PFSK-1 (cell line): ENCODE measurements around the gene AUTS2.

Experiments
- POLR2AphosphoS5 ChIP-seq: IDR thresholded peaks from 2 replicates; pipeline ENCODE4 v1.6.1; 2012; ENCODE audit warnings: low read depth, mild to moderate bottlenecking, control low read depth, low read length, moderate library complexity
- SIN3A ChIP-seq: IDR thresholded peaks from 2 replicates; pipeline ENCODE4 v1.6.1; 2012; ENCODE audit warnings: mild to moderate bottlenecking, low read length, moderate library complexity, borderline replicate concordance; ENCODE audit not compliant: insufficient read depth
- TAF1 ChIP-seq: IDR thresholded peaks from 2 replicates; pipeline ENCODE4 v1.6.1; 2012; ENCODE audit warnings: low read length, control low read depth, borderline replicate concordance; ENCODE audit not compliant: insufficient read depth
- TF ChIP-seq, protein P1 (sequence below), 2 experiments: IDR thresholded peaks; 2 replicates each; pipeline versions ENCODE4 v1.6.1 to v1.8.0; 2011 to 2012; ENCODE audit warnings: low read depth in 2 of 2, low read length in 2 of 2, control low read depth in 1 of 2, inconsistent platforms in 1 of 2, mild to moderate bottlenecking in 1 of 2, moderate library complexity in 1 of 2; ENCODE audit not compliant: insufficient read depth in 1 of 2

DNA sequence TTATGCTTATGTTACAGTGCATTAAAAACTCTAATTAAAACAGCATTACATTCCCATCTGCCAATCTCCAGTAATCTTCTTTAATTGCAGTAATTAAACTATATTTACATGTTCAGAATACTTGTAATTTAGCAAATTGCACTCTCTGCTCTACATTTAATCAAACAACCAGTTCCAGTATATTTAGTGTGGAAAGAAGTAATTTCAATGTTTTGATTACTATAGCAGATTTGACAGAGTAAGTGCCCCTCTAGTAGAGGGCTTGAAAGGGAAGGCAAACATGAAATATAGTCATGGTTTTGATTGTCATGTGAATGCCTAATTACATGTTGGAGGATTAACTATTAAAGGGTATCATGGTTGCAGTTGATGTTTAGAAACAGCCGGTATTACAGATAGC is 739.7 kb downstream of the AUTS2 start:
- TF ChIP-seq POLR2AphosphoS5, result no peak
- TF ChIP-seq, protein P1, sequence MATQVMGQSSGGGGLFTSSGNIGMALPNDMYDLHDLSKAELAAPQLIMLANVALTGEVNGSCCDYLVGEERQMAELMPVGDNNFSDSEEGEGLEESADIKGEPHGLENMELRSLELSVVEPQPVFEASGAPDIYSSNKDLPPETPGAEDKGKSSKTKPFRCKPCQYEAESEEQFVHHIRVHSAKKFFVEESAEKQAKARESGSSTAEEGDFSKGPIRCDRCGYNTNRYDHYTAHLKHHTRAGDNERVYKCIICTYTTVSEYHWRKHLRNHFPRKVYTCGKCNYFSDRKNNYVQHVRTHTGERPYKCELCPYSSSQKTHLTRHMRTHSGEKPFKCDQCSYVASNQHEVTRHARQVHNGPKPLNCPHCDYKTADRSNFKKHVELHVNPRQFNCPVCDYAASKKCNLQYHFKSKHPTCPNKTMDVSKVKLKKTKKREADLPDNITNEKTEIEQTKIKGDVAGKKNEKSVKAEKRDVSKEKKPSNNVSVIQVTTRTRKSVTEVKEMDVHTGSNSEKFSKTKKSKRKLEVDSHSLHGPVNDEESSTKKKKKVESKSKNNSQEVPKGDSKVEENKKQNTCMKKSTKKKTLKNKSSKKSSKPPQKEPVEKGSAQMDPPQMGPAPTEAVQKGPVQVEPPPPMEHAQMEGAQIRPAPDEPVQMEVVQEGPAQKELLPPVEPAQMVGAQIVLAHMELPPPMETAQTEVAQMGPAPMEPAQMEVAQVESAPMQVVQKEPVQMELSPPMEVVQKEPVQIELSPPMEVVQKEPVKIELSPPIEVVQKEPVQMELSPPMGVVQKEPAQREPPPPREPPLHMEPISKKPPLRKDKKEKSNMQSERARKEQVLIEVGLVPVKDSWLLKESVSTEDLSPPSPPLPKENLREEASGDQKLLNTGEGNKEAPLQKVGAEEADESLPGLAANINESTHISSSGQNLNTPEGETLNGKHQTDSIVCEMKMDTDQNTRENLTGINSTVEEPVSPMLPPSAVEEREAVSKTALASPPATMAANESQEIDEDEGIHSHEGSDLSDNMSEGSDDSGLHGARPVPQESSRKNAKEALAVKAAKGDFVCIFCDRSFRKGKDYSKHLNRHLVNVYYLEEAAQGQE (IDR thresholded peaks at IDR 0.05; ENCODE audit: insufficient read depth in 1 of 2, low read depth in 2 of 2, low read length in 2 of 2), result no peak
- no peak for TF ChIP-seq SIN3A
- TF ChIP-seq TAF1, result no peak
